Measurements from ENCODE around the gene RAB17.
A peak's percentile ranks its signal among the peaks of the same experiment; 100 is the strongest.

The RAB17 gene

GRCh38 chr2:237536083-237536415 is 54.5 kb downstream of the RAB17 start:
- no peak for DNase-seq

DNA sequence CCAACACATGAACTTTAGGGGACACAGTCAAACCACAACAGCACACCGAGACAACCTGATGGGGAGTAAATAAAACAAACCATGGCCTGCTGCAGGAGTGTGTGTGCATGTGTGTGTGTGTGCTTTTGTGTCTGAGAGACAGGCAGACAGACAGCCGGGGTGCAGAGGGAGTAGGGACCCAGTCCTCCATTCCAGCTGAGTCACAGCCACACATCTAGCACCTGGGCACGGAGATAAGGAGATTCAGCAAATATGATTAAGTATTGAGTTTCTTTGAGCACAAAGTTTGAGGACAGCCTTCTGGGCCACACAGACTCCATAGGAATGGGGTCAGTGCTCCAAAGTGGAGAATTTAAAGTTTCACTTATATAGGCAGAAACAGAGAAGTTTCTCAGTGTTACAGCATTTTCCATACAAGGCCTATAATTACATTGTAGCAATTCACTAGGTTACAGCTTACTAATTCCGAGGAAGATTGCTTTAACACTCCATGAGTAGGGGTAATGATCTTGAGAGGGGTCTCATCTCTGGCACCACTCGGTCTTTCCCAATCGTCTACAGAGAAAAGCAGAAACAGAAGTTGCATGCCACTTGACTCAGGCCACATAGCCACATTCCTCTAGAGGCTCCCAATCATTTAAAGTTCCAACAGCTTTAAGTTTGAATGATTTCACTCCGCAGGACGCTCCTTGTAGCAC is 55.0 kb downstream of the RAB17 start:
- DNase-seq: no peak

GRCh38 chr2:237534380-237534779 is 56.2 kb downstream of the RAB17 start:
- DNase-seq: no peak

GRCh38 chr2:237533668-237534161 is 56.8 kb downstream of the RAB17 start:
- peak; percentile 39 for DNase-seq

- DNase-seq: no peak
These were observed 58.4 kb downstream of the RAB17 start for GRCh38 chr2:237532160-237532559.

DNA sequence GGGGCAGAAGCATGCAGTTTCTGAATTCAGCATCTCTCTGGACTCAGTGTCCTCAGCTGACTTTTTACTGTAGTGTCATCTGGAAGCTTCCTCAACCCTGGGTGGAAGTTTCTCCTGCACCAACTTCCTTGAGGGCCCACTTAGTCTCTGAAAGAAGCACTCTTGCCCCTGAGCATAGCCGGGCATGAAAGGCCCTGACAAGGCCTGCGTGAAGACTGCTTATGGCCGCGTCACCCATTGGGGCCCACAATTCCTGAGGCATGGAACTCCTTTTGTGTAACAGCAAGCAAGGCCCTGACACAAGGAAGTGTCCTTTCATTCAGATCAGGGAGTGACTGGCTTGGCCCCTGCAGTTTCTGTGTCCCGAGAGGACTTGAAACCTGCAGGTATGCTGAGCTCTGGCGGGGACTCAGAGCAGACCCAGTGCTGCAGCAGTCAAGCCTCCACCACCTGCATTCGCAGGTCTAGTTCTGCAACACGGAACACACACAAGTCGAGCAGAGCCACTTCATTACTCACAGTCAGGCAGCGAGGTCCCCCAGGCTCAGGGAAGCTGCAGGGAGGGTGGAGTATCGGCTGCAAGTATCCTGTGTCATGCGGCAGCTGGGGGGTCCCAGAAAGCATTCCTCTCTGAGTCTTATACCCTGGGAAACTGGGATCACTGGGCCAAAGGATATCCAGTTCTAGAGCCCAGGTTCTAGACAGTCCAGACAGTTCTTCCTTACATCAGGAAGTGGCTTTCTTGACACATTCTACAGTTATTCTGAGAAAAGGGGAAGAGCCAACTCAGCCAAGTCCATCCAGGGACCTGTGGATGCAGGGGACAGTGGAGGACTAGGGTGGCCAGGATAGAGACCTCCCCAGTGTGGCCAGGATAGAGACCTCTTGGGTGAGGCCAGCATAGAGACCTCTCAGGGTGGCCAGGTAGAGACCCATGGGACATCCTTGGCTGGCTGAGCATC is 59.8 kb downstream of the RAB17 start:
- peak; percentile 24 for DNase-seq

GRCh38 chr2:237529452-237530402 is 60.8 kb downstream of the RAB17 start:
- DNase-seq: no peak

- no peak for DNase-seq
These were observed 62.8 kb downstream of the RAB17 start for GRCh38 chr2:237527766-237528165.

DNA sequence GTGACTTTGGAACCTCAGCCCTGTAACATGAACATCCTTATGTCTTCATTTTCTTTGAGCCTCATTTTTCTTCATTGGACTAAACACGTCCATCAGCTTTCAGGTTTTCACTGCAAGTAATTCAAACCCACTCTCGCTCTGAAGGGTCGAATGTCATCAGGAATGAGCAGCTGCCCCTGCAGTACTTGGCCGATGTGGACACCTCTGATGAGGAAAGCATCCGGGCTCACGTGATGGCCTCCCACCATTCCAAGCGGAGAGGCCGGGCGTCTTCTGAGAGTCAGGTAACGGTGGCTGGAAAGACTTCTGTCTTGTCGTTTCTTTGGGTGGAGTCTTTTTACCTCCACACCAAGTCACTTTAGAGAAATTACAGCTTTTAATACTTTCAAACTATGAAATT is 63.3 kb downstream of the RAB17 start:
- no peak for DNase-seq

DNA sequence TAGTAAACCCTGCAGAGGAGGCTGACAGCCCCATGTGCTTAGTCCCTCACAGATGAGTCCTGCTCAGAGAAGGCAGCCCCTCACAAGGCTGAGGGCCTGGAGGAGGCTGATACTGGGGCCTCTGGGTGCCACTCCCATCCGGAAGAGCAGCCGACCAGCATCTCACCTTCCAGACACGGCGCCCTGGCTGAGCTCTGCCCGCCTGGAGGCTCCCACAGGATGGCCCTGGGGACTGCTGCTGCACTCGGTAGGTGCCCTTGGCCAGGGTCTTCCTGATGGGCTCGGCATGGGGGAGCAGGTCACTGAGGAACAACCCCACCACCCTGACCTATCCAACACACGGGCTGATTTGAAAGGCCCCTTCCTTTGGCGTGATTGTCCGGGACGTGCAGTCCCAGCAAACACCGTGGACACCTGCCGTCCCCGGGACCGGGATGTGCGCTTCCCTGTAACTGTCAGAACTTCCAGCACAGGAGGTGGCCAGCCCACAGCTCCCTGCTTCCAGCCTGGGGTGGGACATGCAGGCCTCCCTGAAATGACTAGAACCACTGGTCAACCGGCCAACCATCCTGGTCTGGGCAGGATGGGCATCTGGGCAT is 64.9 kb downstream of the RAB17 start:
- DNase-seq: no peak

DNA sequence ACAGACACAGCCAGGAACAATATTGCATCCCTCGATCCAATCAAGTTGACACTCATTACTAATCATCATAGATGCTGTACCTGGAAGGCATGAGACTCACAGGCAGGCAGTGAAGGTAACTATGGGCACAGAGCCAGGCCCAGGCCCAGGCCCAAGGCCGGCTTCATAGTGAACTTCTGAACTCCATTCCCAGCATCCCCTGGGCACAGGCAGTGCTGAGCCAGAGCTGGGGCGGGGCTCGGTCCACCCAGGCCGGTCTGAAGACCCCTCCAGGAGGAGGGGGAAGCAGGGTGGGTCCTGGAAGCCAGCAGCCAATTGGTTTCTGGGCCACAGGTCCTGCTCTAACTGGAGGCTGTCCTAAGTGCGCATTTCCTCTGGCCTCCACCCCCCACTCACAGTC is 65.9 kb downstream of the RAB17 start:
- no peak for DNase-seq
